DOHH2 (cell line): Measurements from ENCODE around the gene CRYBG3.
A peak's percentile ranks its signal among the peaks of the same experiment; 100 is the strongest.

Experiments used
- H3F3A ChIP-seq: fragments of 200-600 bp; sonication (generic), shearing (Covaris generic); 2 replicates; pipeline ENCODE4 v1.6.0; 2016; ENCODE audit warnings: antibody characterized with exemption, mild to moderate bottlenecking; ENCODE audit not compliant: control insufficient read depth, insufficient read depth
- H3K27ac ChIP-seq: fragments of 200-600 bp; sonication (generic); 2 replicates; pipeline ENCODE4 v1.5.1; 2014; ENCODE audit warnings: low read depth, mild to moderate bottlenecking, low read length, moderate library complexity
- H3K27me3 ChIP-seq: fragments of 200-600 bp; sonication (generic); 2 replicates; pipeline ENCODE4 v1.6.1; 2014; ENCODE audit warnings: mild to moderate bottlenecking, low read length, mixed read lengths; ENCODE audit not compliant: control insufficient read depth
- H3K36me3 ChIP-seq: fragments of 200-600 bp; sonication (generic); 2 replicates; pipeline ENCODE4 v1.6.1; 2014; ENCODE audit warnings: mild to moderate bottlenecking, low read length, moderate library complexity, mixed read lengths; ENCODE audit not compliant: control insufficient read depth
- H3K4me1 ChIP-seq: fragments of 200-600 bp; sonication (generic); 2 replicates; pipeline ENCODE4 v1.6.1; 2014; ENCODE audit warnings: mild to moderate bottlenecking, low read length, mixed read lengths; ENCODE audit not compliant: control insufficient read depth
- H3K4me2 ChIP-seq: fragments of 200-600 bp; sonication (generic); 2 replicates; pipeline ENCODE4 v1.6.0; 2014; ENCODE audit warnings: mild to moderate bottlenecking, low read length, moderate library complexity
- H3K4me3 ChIP-seq: fragments of 200-600 bp; sonication (generic); 2 replicates; pipeline ENCODE4 v1.5.1; 2014; ENCODE audit warnings: mild to moderate bottlenecking, low read length, mixed read lengths
- H3K79me2 ChIP-seq: fragments of 200-600 bp; sonication (generic); 2 replicates; pipeline ENCODE4 v1.6.1; 2014; ENCODE audit warnings: mild to moderate bottlenecking, low read length, mixed read lengths; ENCODE audit not compliant: control insufficient read depth
- H3K9me2 ChIP-seq: fragments of 200-600 bp; sonication (generic); replicated peaks from 2 replicates; pipeline ENCODE4 v1.6.1; 2014; ENCODE audit warnings: mild to moderate bottlenecking, low read length, mixed read lengths; ENCODE audit not compliant: control insufficient read depth
- H3K9me3 ChIP-seq: fragments of 200-600 bp; sonication (generic); 2 replicates; pipeline ENCODE4 v1.6.1; 2014; ENCODE audit warnings: antibody characterized with exemption, low read length, mixed read lengths; ENCODE audit not compliant: control insufficient read depth, insufficient read depth
- H4K20me1 ChIP-seq: fragments of 200-600 bp; sonication (generic); 2 replicates; pipeline ENCODE4 v1.6.0; 2014; ENCODE audit warnings: low read depth, mild to moderate bottlenecking, antibody characterized with exemption, low read length, moderate library complexity; ENCODE audit not compliant: control insufficient read depth, insufficient read depth
- EZH2phosphoT487 ChIP-seq: fragments of 200-600 bp; sonication (generic); IDR thresholded peaks from 2 replicates; pipeline ENCODE4 v1.6.1; 2017; ENCODE audit warnings: borderline replicate concordance, mild to moderate bottlenecking, antibody characterized with exemption, low read length, moderate library complexity, mixed read lengths
- TF ChIP-seq, protein P1 (sequence below): fragments of 200-600 bp; sonication (generic); IDR thresholded peaks from one replicate; pipeline ENCODE4 v1.5.1; 2014; ENCODE audit warnings: antibody characterized with exemption, mild to moderate bottlenecking, low read depth, low read length; ENCODE audit not compliant: poor library complexity, severe bottlenecking

Gene CRYBG3

DNA sequence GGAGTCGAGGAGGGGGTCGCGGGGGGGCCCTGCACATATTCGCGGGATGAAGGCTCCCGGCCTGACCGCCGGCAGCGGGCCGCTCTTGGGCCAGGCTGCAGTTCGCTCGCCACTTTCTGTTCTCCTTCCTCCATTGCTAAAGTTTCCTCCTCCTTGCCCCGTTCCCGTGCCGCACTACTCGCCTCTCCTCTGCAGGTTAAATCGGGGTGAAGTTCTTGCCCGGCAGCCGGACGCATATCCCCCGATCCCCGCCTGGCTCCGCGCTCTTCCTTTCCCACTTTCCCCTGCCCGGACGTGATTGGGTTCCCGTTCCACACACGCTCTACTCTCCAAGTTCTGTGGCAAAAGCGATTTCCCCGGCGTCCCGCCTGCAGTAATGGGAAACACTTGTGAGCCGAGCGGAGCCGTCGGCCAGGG lies 556 bp downstream of the CRYBG3 start:
- Histone ChIP-seq H3K9me3 (no peaks in the 10 kb centered on the region), H3K4me3 (peak overlapping the region; percentile 77), H3F3A (0 out of 2 replicates have a peak, but pooled peaks cover 3% of the 10 kb centered on the region), H3K4me2 (peak overlapping the region; percentile 80), H4K20me1 (no peaks in the 10 kb centered on the region), H3K79me2 (no peaks in the 10 kb centered on the region), H3K36me3 (no peaks in the 10 kb centered on the region), H3K9me2 (no peaks in the 10 kb centered on the region), H3K27me3 (peaks cover 37% of the 10 kb centered on the region), H3K27ac (no peak overlapping the region), H3K4me1 (peaks cover 16% of the 10 kb centered on the region)
- TF ChIP-seq, protein P1, sequence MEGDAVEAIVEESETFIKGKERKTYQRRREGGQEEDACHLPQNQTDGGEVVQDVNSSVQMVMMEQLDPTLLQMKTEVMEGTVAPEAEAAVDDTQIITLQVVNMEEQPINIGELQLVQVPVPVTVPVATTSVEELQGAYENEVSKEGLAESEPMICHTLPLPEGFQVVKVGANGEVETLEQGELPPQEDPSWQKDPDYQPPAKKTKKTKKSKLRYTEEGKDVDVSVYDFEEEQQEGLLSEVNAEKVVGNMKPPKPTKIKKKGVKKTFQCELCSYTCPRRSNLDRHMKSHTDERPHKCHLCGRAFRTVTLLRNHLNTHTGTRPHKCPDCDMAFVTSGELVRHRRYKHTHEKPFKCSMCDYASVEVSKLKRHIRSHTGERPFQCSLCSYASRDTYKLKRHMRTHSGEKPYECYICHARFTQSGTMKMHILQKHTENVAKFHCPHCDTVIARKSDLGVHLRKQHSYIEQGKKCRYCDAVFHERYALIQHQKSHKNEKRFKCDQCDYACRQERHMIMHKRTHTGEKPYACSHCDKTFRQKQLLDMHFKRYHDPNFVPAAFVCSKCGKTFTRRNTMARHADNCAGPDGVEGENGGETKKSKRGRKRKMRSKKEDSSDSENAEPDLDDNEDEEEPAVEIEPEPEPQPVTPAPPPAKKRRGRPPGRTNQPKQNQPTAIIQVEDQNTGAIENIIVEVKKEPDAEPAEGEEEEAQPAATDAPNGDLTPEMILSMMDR = no peak
- no peak for TF ChIP-seq EZH2phosphoT487

DNA sequence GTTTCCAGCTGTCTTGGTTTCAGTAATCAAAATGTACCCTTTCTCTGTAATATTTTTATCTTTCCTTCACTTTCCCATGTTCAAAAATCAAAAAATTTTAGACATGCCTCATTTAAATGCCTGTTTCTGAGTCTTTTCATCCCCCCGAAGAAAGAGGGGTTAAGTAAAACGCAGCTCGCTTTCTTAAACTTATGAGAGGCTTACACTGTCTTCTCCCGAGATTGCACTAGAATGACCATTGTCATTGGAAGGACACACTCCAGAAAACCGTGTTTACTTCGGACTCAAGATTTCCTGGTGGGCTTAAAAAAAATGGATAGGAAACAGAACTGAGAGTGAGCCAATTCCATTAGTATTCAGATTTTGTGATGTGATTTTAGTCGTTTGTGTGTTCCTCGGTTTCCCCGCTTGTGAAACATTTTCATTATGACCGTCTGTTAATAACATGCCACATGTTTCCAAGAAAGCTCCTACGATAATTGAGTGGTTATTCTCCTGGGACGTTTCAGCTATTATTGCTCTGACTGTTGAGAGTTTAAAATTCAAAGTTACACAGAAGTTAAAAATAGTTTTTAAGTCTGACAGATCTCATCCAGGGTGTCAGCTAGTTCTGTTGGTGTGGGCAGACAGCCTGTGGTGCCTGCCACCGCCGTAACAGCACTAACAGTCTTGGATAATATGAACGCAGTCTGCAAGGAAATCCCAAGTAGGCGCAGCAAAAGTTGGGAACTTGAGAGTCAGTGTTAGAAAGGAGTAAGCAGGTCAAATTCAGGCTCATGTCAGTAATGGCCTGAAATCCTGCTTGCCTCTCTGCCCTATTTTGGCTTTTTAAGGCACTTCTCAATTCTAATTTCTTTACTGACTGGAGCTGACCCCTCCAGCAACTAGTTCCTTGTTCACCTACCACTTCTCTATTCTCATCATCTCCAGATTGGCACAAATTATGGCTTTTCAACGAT lies 1.5 kb downstream of the CRYBG3 start:
- Histone ChIP-seq H3K9me2 (no peaks in the 10 kb centered on the region), H3K27ac (no peak overlapping the region), H3K36me3 (no peaks in the 10 kb centered on the region), H3K9me3 (no peaks in the 10 kb centered on the region), H3K4me2 (peak overlapping the region; percentile 80), H3K4me3 (peak overlapping the region; percentile 77), H4K20me1 (no peaks in the 10 kb centered on the region), H3K79me2 (no peaks in the 10 kb centered on the region), H3F3A (0 out of 2 replicates have a peak, but pooled peaks cover 3% of the 10 kb centered on the region), H3K27me3 (peaks cover 35% of the 10 kb centered on the region), H3K4me1 (peaks cover 16% of the 10 kb centered on the region)
- TF ChIP-seq, protein P1 = no peak
- TF ChIP-seq EZH2phosphoT487 = no peak

DNA sequence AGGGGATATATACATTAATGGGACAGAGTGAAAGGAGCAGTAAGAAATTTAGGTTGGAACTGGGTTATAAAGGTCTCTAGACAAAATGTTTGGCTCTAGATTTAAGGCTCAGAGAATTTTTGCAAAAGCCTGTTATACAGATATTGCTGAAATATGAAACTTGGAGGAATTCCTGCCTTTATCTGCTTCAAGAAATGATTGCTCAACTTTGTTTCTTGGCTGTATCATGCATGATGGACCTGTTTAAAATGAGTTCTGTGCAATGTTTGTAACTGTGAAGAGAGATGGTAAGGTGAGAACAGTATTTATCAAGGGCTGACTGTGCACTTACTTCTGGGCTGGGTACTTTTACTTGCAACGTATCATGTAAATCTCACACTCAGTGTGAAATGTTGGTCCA lies 3.3 kb downstream of the CRYBG3 start:
- no peak overlapping the region for H3K27ac ChIP-seq
- 0 out of 2 replicates have a peak, but pooled peaks cover 3% of the 10 kb centered on the region for H3F3A ChIP-seq
- H3K27me3 ChIP-seq = peaks cover 33% of the 10 kb centered on the region
- H3K4me3 ChIP-seq = no peak overlapping the region
- no peak overlapping the region for H3K4me2 ChIP-seq
- H3K9me3 ChIP-seq = no peaks in the 10 kb centered on the region
- H3K4me1 ChIP-seq = peaks cover 16% of the 10 kb centered on the region
- no peaks in the 10 kb centered on the region for H3K36me3 ChIP-seq
- TF ChIP-seq, protein P1 = no peak
- no peak for TF ChIP-seq EZH2phosphoT487
- H3K9me2 ChIP-seq = no peaks in the 10 kb centered on the region
- H4K20me1 ChIP-seq = no peaks in the 10 kb centered on the region
- H3K79me2 ChIP-seq = no peaks in the 10 kb centered on the region
